HepG2 (cell line): ENCODE results near the gene TEFM. TPM values are rescaled to one million over a fixed set of nuclear protein-coding genes. Genes with fewer than 3 reads are reported as not detected.

Experiments
- ATAC-seq: fragments of 200-7000 bp; cut with Tn5 transposase; 3 replicates; pipeline ENCODE4 v1.9.1; 2020; ENCODE audit warnings: mild to moderate bottlenecking, moderate library complexity
- BruUV-seq: library from RNA; stranded (reverse); fragments of 400-500 nt; replicated peaks from 2 replicates; lab custom pipeline; 2021; lab: Mats Ljungman, UMichigan
- CTCF ChIA-PET: fragments of 300-600 bp; formaldehyde crosslinking; extraction: SDS; loops from one replicate; lab custom pipeline; 2021; ENCODE audit warnings: low total read pairs, inconsistent platforms, low intra/inter-chr PET ratio; lab: Yijun Ruan, JAX
- POLR2A ChIA-PET: fragments of 350-600 bp; sonication (Branson Sonifier 250); formaldehyde crosslinking; loops from one replicate; lab custom pipeline; 2020; ENCODE audit warnings: antibody characterized with exemption, inconsistent platforms; lab: Yijun Ruan, JAX
- DNase-seq: peaks from one replicate; pipeline ENCODE4 v3.0.0-alpha.2; 2015; ENCODE audit warnings: low spot score
- FAIRE-seq: peaks from 3 replicates; lab custom pipeline; 2011; peaks lifted over from hg19 to GRCh38; lab: Jason Lieb, UNC
- H2AFZ ChIP-seq: one replicate; pipeline ENCODE4 v1.6.1; 2011; ENCODE audit warnings: low read length, inconsistent platforms
- H3K27ac ChIP-seq: fragments of 300-600 bp; 3 replicates; pipeline ENCODE4 v1.8.0; 2011; ENCODE audit warnings: mixed run types, mild to moderate bottlenecking, mixed read lengths, low read length, inconsistent platforms; ENCODE audit not compliant: insufficient read depth; ENCODE audit errors: extremely low read length
- H3K27me3 ChIP-seq, 2 experiments: fragments of 200-600 bp in 1 of 2; 2 replicates in 1 of 2; 3 replicates in 1 of 2; pipeline versions ENCODE4 v1.6.0 to v1.8.0; 2011; ENCODE audit warnings: low read length in 2 of 2, mild to moderate bottlenecking in 2 of 2, moderate library complexity in 2 of 2, inconsistent platforms in 1 of 2; ENCODE audit not compliant: insufficient read depth in 2 of 2, control insufficient read depth in 1 of 2
- H3K36me3 ChIP-seq, 2 experiments: fragments of 200-600 bp in 1 of 2; replicated peaks in 1 of 2; 2 replicates in 1 of 2; 3 replicates in 1 of 2; pipeline versions ENCODE4 v1.5.1 to v1.8.0; 2011; ENCODE audit warnings: low read length in 2 of 2, inconsistent platforms in 1 of 2; ENCODE audit not compliant: insufficient read depth in 2 of 2, control insufficient read depth in 1 of 2
- H3K4me1 ChIP-seq: 2 replicates; pipeline ENCODE4 v1.5.1; 2012; ENCODE audit warnings: low read length, inconsistent platforms; ENCODE audit not compliant: insufficient read depth
- H3K4me2 ChIP-seq: 2 replicates; pipeline ENCODE4 v1.6.0; 2011; ENCODE audit warnings: low read depth, low read length, inconsistent platforms
- H3K4me3 ChIP-seq, 3 experiments: fragments of 200-600 bp in 1 of 3; sonication (generic), shearing (Covaris generic) in 1 of 3; replicated peaks in 1 of 3; 2 replicates each; pipeline ENCODE4 v1.5.1; 2011 to 2016; ENCODE audit warnings: low read length in 3 of 3, inconsistent platforms in 2 of 3, low read depth in 2 of 3, mild to moderate bottlenecking in 2 of 3, control low read depth in 1 of 3, mixed read lengths in 1 of 3; ENCODE audit not compliant: insufficient read depth in 1 of 3
- H3K79me2 ChIP-seq: one replicate; pipeline ENCODE4 v1.6.1; 2011; ENCODE audit warnings: low read length, inconsistent platforms; ENCODE audit not compliant: insufficient read depth
- H3K9ac ChIP-seq: 2 replicates; pipeline ENCODE4 v1.6.0; 2011; ENCODE audit warnings: mild to moderate bottlenecking, low read depth, low read length, inconsistent platforms; ENCODE audit not compliant: insufficient read depth
- H3K9me3 ChIP-seq: 2 replicates; pipeline ENCODE4 v1.5.1; 2012; ENCODE audit warnings: mild to moderate bottlenecking, low read length
- H4K20me1 ChIP-seq: 2 replicates; pipeline ENCODE4 v1.6.0; 2011; ENCODE audit warnings: inconsistent platforms, mild to moderate bottlenecking, low read length, moderate library complexity; ENCODE audit not compliant: insufficient read depth
- NFKBIZ ChIP-seq: IDR thresholded peaks from 2 replicates; pipeline ENCODE4 v1.6.1; 2018; ENCODE audit warnings: missing genetic modification reagents, missing compliant biosample characterization
- RBAK ChIP-seq: sonication (generic); formaldehyde crosslinking; IDR thresholded peaks from 2 replicates; pipeline ENCODE4 v1.5.1; 2020; ENCODE audit warnings: mild to moderate bottlenecking, missing genetic modification reagents
- SRF ChIP-seq: IDR thresholded peaks from 2 replicates; pipeline ENCODE4 v1.6.1; 2011; ENCODE audit warnings: mild to moderate bottlenecking, low read depth, low read length, moderate library complexity
- TARDBP ChIP-seq: sonication (generic); formaldehyde crosslinking; IDR thresholded peaks from 2 replicates; pipeline ENCODE4 v1.8.0; 2022; ENCODE audit warnings: mild to moderate bottlenecking, missing genetic modification reagents
- ZC3H13 ChIP-seq: sonication (generic); formaldehyde crosslinking; IDR thresholded peaks from 2 replicates; pipeline ENCODE4 v1.8.1; 2023; ENCODE audit warnings: mild to moderate bottlenecking, missing genetic modification reagents, moderate library complexity
- ZFP36L1 ChIP-seq: sonication (generic); formaldehyde crosslinking; IDR thresholded peaks from 2 replicates; pipeline ENCODE4 v1.8.0; 2022; ENCODE audit warnings: mild to moderate bottlenecking, missing genetic modification reagents, moderate library complexity
- ZFX ChIP-seq: sonication (generic); formaldehyde crosslinking; IDR thresholded peaks from 2 replicates; pipeline ENCODE4 v1.4.0; 2020; ENCODE audit warnings: mild to moderate bottlenecking, low read depth, missing genetic modification reagents, moderate library complexity
- in situ Hi-C: cut with HindIII; loops from 2 replicates; pipeline ENCODE4 v1.10.0; 2017; ENCODE audit warnings: low pct_unique_long_range_greater_than_20kb; ENCODE audit not compliant: extremely low pct_ligation_motif_present
- intact Hi-C: fragments of 100-400 bp; cut with micrococcal nuclease; formaldehyde crosslinking; loops from one replicate; pipeline ENCODE4 v1.10.0; 2022; ENCODE audit not compliant: unreplicated experiment
- polyA plus RNA-seq, 8 experiments: library from polyadenylated mRNA; depleted of rRNA in 3 of 8; stranded (reverse) in 7 of 8; unstranded in 1 of 8; fragments of >200 nt; fragmentation: Illumina TruSeq in 4 of 8; extraction: Trizol in 4 of 8; gene quantifications; 2 replicates each; pipeline versions ENCODE4 v1.2.1 to v1.2.3, GENCODE V29; 2011 to 2016; ENCODE audit warnings: low read depth in 4 of 8, missing spikeins in 1 of 8, mixed read lengths in 1 of 8; ENCODE audit not compliant: insufficient read depth in 1 of 8
- total RNA-seq, 5 experiments: library from RNA; depleted of rRNA; stranded (reverse); fragments of >200 nt; fragmentation: Illumina TruSeq; extraction: Trizol; gene quantifications; 2 replicates each; pipeline ENCODE4 v1.2.3, GENCODE V29; 2016; ENCODE audit warnings: low read depth in 1 of 5
- TF ChIP-seq, protein P1 (sequence below): sonication (generic); formaldehyde crosslinking; conservative IDR thresholded peaks from 2 replicates; pipeline ENCODE4 v1.4.0; 2020; ENCODE audit warnings: mild to moderate bottlenecking, missing genetic modification reagents, moderate library complexity
- TF ChIP-seq, protein P2 (sequence below), 2 experiments: sonication (generic) in 1 of 2; formaldehyde crosslinking in 1 of 2; IDR thresholded peaks; 2 replicates each; pipeline versions ENCODE4 v1.5.1 to v1.6.1; 2011 to 2020; ENCODE audit warnings: borderline replicate concordance in 1 of 2, low read depth in 1 of 2, low read length in 1 of 2, mild to moderate bottlenecking in 1 of 2, missing genetic modification reagents in 1 of 2, moderate library complexity in 1 of 2
- TF ChIP-seq, protein P3 (sequence below): sonication (generic); formaldehyde crosslinking; conservative IDR thresholded peaks from 2 replicates; pipeline ENCODE4 v1.8.0; 2022; ENCODE audit warnings: mild to moderate bottlenecking, moderate library complexity, missing genetic modification reagents
- TF ChIP-seq, protein P4 (sequence below): sonication (generic); formaldehyde crosslinking; IDR thresholded peaks from 2 replicates; pipeline ENCODE4 v1.4.0; 2020; ENCODE audit warnings: missing genetic modification reagents, borderline replicate concordance
- TF ChIP-seq, protein P5 (sequence below): IDR thresholded peaks from 2 replicates; pipeline ENCODE4 v1.6.1; 2016; ENCODE audit warnings: mild to moderate bottlenecking

Gene TEFM
- total and polyA plus RNA-seq, 2 of the 13 experiments (the other 11 are each of a cell fraction or from before 2014, with no cell fraction given), result 7.0 to 20.0 TPM

DNA sequence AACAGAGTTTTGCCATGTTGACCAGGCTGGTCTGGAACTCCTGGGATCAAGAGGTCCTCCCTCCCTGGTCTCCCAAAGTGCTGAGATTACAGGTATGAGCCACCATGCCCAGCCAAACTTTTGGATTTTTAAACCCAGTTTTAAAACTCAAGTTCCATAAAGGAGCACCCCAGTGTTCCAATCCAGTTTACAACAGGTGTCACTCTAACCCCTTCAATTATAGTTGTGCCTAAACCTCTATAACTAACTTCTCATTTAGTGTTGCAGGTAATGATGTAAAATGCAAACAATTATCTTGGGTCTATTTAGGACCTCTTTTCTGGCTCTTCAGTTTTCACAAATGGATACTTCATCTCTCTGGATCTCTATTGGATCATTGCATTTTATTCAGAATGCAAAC lies 7.9 kb upstream of the TEFM start:
- Histone ChIP-seq H3K9ac (no peak overlapping the region), H3K79me2 (no peaks in the 10 kb centered on the region), H2AFZ (no peak overlapping the region), H3K9me3 (no peaks in the 10 kb centered on the region), H3K4me3 (no peak overlapping the region), H3K27ac (no peak overlapping the region), H4K20me1 (no peaks in the 10 kb centered on the region), H3K4me1 (peaks cover 22% of the 10 kb centered on the region), H3K27me3 (no peaks in the 10 kb centered on the region), H3K4me2 (no peak overlapping the region), H3K36me3 (no peaks in the 10 kb centered on the region)
- no TSS peak for BruUV-seq
- POLR2A ChIA-PET, result no interaction called here
- in situ Hi-C loops (no loop called here), intact Hi-C loops (no loop called here)
- ATAC-seq, result no peak
- no peak for FAIRE-seq
- TF ChIP-seq, protein P1, sequence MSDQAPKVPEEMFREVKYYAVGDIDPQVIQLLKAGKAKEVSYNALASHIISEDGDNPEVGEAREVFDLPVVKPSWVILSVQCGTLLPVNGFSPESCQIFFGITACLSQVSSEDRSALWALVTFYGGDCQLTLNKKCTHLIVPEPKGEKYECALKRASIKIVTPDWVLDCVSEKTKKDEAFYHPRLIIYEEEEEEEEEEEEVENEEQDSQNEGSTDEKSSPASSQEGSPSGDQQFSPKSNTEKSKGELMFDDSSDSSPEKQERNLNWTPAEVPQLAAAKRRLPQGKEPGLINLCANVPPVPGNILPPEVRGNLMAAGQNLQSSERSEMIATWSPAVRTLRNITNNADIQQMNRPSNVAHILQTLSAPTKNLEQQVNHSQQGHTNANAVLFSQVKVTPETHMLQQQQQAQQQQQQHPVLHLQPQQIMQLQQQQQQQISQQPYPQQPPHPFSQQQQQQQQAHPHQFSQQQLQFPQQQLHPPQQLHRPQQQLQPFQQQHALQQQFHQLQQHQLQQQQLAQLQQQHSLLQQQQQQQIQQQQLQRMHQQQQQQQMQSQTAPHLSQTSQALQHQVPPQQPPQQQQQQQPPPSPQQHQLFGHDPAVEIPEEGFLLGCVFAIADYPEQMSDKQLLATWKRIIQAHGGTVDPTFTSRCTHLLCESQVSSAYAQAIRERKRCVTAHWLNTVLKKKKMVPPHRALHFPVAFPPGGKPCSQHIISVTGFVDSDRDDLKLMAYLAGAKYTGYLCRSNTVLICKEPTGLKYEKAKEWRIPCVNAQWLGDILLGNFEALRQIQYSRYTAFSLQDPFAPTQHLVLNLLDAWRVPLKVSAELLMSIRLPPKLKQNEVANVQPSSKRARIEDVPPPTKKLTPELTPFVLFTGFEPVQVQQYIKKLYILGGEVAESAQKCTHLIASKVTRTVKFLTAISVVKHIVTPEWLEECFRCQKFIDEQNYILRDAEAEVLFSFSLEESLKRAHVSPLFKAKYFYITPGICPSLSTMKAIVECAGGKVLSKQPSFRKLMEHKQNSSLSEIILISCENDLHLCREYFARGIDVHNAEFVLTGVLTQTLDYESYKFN (CRISPR knock-in tag), result no peak
- TF ChIP-seq TARDBP (CRISPR knock-in tag) (no peak), RBAK (CRISPR knock-in tag) (no peak), ZFP36L1 (CRISPR knock-in tag) (no peak), ZC3H13 (no peak), ZFX (no peak), NFKBIZ (CRISPR knock-in tag) (no peak), SRF (no peak)
- TF ChIP-seq, protein P2, sequence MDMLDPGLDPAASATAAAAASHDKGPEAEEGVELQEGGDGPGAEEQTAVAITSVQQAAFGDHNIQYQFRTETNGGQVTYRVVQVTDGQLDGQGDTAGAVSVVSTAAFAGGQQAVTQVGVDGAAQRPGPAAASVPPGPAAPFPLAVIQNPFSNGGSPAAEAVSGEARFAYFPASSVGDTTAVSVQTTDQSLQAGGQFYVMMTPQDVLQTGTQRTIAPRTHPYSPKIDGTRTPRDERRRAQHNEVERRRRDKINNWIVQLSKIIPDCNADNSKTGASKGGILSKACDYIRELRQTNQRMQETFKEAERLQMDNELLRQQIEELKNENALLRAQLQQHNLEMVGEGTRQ (IDR thresholded peaks at IDR 0.05; ENCODE audit: low read depth, low read length), result no peak
- TF ChIP-seq, protein P2 (CRISPR knock-in tag; IDR thresholded peaks at IDR 0.05; ENCODE audit: borderline replicate concordance), result no peak
- TF ChIP-seq, protein P3, sequence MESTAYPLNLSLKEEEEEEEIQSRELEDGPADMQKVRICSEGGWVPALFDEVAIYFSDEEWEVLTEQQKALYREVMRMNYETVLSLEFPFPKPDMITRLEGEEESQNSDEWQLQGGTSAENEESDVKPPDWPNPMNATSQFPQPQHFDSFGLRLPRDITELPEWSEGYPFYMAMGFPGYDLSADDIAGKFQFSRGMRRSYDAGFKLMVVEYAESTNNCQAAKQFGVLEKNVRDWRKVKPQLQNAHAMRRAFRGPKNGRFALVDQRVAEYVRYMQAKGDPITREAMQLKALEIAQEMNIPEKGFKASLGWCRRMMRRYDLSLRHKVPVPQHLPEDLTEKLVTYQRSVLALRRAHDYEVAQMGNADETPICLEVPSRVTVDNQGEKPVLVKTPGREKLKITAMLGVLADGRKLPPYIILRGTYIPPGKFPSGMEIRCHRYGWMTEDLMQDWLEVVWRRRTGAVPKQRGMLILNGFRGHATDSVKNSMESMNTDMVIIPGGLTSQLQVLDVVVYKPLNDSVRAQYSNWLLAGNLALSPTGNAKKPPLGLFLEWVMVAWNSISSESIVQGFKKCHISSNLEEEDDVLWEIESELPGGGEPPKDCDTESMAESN, result no peak
- TF ChIP-seq, protein P4, sequence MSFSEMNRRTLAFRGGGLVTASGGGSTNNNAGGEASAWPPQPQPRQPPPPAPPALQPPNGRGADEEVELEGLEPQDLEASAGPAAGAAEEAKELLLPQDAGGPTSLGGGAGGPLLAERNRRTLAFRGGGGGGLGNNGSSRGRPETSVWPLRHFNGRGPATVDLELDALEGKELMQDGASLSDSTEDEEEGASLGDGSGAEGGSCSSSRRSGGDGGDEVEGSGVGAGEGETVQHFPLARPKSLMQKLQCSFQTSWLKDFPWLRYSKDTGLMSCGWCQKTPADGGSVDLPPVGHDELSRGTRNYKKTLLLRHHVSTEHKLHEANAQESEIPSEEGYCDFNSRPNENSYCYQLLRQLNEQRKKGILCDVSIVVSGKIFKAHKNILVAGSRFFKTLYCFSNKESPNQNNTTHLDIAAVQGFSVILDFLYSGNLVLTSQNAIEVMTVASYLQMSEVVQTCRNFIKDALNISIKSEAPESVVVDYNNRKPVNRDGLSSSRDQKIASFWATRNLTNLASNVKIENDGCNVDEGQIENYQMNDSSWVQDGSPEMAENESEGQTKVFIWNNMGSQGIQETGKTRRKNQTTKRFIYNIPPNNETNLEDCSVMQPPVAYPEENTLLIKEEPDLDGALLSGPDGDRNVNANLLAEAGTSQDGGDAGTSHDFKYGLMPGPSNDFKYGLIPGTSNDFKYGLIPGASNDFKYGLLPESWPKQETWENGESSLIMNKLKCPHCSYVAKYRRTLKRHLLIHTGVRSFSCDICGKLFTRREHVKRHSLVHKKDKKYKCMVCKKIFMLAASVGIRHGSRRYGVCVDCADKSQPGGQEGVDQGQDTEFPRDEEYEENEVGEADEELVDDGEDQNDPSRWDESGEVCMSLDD (CRISPR knock-in tag), result no peak
- TF ChIP-seq, protein P5, sequence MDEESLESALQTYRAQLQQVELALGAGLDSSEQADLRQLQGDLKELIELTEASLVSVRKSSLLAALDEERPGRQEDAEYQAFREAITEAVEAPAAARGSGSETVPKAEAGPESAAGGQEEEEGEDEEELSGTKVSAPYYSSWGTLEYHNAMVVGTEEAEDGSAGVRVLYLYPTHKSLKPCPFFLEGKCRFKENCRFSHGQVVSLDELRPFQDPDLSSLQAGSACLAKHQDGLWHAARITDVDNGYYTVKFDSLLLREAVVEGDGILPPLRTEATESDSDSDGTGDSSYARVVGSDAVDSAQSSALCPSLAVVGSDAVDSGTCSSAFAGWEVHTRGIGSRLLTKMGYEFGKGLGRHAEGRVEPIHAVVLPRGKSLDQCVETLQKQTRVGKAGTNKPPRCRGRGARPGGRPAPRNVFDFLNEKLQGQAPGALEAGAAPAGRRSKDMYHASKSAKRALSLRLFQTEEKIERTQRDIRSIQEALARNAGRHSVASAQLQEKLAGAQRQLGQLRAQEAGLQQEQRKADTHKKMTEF (CRISPR knock-in tag), result no peak
- CTCF ChIA-PET, result no interaction called here
- DNase-seq, result no peak
